ENCODE data around the gene BCR. TPM values are rescaled to one million over a fixed set of nuclear protein-coding genes. Genes with fewer than 3 reads are reported as not detected.
"Not testable (repeated sequence)": the region's sequence is repeated elsewhere in the genome, so short reads cannot be mapped to it uniquely, and the experiment has no call there.

BCR gene
- total RNA-seq, 1 experiment from 2014 or later: 6.6 TPM

DNA sequence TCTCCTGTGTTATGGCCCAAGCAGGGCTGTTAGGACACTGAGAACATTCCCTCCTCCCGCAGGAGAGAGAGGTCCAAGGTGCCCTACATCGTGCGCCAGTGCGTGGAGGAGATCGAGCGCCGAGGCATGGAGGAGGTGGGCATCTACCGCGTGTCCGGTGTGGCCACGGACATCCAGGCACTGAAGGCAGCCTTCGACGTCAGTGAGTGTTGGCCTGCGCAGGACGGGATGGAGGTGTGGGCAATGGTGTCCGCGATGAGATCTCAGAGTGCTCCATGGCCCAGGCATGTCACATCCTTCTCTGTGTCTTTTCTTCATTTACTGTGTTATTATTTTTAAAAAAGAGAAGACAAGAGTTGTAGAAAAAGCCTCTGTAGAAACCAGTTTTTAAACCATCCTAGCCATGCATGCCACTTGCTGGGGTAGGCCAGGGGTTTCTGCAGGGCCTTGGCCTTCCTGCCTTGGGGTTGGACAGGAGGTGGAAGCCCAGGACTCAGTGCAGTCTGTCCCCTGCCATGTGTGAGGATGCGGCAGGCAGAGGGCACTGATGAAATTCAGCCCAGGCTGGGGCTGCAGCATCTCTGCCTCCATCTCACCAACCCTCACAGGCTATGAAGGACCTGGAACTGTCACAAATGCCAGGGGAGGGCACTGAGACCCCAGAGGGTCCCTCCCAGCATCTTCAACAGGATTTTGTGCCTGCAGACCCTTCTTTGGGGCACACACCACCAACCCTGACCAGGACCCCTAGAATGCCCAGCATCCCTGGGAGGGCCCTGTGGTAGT, 131.5 kb downstream of the BCR start:
- DNase-seq (ENCODE audit: low read depth): not testable (repeated sequence)

DNA sequence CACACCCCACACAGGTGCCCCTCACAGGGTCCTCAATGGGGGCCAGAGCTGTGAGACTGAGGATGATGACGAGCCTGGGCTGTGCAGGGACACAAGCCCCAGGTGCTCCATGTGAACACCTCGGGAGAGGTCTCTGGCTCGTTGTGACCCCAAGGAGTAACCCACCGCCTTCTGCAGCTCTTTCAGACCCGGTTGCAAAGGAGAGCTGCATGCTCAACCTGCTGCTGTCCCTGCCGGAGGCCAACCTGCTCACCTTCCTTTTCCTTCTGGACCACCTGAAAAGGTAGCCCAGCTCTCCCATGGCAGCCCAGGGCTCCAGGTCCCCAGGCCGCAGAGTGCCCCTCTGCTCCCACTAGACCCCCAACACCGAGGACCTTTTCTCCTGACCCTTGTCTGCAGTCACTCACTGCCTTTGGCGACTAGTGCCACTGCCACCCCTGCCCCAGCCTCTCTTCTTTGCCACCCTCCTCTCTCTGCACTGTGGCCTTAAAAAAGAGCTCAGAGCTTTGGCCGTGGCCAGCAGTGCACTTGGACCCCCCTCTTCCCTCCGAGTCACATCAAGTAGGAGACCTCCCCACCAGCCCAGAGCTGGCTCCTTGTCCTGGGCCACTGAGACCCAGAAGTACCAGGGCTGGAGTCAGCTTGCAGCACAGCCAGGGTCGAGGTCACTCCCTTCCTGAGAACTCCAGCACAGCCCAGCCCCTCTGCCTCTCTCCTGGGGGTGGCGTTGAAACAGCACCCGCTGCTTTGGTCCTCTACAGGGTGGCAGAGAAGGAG, 133.7 kb downstream of the BCR start:
- DNase-seq (ENCODE audit: low read depth): no peak

DNA sequence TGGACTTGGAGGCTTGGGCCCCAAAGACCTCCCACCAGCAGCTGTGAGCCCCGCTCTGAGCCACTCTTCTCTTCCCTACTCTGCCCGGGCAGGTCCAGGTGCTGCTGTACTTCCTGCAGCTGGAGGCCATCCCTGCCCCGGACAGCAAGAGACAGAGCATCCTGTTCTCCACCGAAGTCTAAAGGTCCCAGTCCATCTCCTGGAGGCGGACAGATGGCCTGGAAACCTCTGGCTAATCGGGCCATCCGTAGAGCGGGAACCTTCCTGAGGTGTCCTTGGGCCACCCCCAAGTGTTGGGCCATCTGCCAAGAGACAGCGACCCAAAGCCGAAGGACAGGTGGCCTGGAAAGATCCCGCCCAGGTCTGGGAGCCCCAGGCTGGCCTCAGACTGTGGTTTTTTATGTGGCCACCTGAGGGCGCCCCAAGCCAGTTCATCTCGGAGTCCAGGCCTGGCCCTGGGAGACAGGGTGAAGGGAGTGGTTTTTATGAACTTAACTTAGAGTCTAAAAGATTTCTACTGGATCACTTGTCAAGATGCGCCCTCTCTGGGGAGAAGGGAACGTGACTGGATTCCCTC, 135.1 kb downstream of the BCR start:
- peak; percentile 62 for DNase-seq (ENCODE audit: low read depth)

DNA sequence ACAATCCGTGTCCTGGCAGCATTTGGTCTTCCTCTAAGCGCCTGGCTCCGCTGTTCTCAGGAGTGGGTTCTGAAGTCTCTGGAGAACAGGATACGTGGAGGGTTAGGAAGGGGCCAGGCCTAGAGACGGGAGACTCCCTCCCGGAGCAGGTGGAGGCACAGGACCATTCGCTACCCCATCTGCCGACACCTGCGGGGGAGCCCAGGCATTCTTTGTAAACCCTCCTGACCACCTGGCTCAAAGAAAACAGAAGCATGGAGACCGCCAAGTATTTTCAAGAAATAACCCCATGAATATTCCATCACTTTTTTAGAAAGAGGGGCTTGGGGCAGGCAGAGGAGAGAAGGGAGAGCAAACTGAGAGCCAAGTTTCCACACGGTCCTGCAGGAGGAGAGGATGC, 136.3 kb downstream of the BCR start:
- not testable (repeated sequence) for DNase-seq (ENCODE audit: low read depth)

DNA sequence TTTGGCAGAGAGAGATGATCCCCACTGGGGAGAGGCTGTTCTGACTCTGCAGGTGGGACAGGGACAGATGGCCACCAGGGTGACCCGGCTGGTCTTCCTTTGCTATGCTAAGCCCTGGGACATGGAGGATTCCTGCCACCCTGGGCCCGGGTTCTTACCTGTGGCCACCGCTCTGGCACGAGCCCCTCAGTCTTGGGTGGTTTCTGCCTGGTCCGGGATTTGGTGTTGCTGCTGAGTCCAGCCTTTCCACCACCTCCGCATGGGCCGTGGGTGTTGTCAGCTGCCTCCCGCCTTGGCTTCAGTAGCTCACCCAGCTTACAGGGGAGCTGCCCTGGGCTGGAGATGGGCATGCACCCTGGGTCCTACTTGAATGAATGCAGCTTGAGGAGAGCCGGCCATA, 138.0 kb downstream of the BCR start:
- not testable (repeated sequence) for DNase-seq (ENCODE audit: low read depth)

DNA sequence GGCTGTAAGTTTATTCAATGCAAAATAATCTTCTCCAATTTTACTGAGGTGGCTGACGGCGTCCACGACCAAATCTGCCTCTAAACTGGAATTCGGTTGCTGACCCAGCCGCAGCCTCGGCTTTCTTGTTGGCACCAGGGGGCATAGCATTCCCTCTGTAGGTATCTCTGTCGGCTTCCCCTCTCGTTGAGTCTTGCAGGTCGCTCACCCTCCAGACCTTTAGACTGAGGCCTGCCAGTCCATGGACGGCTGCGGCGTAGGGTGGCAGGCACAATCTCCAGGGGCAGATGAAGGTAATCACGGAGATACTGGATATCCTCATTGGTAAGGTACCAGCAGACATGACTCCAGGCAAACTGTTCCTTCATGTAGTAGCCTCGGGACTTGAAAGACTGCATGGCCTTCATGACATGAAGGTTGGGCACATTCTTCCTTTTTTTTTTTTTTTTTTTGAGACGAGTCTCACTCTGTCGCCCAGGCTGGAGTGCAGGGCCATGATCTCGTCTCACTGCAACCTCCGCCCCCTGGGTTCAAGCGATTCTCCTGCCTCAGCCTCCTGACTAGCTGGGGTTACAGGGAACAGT, 142.3 kb downstream of the BCR start:
- DNase-seq (ENCODE audit: low read depth): not testable (repeated sequence)

DNA sequence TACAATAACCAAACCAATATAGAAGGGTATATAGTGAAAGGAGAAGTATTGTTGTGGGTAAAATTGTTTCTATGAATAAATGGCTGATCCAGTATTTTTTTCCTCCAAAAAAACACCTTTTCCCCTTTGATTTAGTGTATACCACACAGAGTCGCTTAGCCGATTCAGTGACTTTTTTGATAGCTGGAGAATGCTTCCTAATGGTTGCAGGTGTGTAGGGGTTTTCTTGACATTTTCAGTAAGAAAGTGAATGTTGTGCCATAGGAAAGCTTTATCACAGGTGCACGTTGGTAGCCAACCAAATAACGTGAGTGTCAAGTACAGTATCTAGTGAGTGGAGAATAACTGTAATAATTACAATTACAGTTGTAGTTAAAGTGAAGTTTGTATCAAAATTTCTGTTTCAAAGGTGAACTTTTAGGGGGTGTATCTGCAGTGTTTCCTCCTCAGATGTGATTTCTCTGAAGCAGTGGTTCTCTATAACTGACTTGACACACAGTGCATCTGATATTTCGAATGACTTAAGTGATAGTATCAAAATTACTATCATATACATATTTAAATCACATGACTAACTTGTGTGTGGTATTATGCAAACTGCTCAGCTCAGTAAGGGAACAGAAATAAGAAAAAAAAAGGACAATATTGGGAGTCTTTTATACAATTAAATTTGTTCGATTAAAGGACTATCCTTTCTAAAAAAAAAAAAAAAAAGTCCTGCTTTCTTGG, 143.8 kb downstream of the BCR start:
- not testable (repeated sequence) for DNase-seq (ENCODE audit: low read depth)

DNA sequence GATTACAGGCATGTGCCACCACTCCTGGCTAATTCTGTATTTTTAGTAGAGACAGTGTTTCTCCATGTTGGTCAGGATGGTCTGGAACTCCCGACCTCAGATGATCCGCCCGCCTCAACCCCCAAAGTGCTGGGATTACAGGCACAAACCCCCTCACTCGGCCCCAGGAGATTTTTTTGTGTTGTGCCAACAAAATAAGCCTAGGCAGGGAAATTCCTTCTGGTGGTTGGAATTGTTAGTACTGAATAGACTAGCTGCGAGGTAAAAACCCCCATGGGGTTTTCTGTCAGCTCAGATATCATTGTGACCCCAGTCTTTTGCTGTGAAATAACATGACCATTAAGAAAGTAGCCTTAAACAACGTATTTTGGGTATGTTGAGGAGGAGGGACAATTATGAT, 144.9 kb downstream of the BCR start:
- no peak for DNase-seq (ENCODE audit: low read depth)

DNA sequence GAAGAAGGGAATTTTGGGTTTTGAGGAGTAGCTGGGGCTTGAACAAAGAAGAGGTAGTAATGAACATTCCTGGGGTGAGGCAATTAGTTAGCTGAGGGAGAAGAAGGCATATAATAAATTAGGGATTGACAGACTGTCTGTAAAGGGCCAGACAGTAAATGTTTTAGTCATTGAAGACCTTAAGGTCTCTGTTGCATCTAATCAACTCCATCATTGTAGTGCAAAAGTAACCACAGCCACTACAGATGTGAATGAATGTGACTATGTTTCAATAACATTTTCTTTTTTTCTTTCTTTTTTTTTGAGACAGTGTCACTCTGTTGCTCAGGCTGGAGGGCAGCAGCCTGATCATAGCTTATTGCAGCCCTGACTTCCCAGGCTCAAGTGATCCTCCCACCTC, 153.5 kb downstream of the BCR start:
- DNase-seq (ENCODE audit: low read depth): not testable (repeated sequence)

DNA sequence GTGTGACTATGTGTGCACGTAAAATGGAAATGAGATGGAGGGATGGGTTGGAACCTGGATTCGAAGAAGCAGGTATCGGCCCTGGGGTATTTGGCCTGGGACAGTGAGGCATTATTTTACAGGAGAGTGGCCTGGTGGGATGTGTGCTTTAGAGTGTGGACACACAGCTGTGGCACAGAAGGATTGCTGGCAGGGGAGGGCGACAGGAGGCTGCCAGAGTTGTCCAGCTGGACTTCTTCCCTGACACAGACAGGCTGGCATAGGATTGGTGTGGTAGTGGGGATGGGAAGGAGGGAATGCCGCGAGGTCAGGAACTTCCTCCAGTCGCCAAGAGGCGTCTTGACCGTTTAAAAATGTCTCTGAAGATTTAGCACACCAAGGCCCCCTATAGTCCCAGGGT, 157.4 kb downstream of the BCR start:
- not testable (repeated sequence) for DNase-seq (ENCODE audit: low read depth)

DNA sequence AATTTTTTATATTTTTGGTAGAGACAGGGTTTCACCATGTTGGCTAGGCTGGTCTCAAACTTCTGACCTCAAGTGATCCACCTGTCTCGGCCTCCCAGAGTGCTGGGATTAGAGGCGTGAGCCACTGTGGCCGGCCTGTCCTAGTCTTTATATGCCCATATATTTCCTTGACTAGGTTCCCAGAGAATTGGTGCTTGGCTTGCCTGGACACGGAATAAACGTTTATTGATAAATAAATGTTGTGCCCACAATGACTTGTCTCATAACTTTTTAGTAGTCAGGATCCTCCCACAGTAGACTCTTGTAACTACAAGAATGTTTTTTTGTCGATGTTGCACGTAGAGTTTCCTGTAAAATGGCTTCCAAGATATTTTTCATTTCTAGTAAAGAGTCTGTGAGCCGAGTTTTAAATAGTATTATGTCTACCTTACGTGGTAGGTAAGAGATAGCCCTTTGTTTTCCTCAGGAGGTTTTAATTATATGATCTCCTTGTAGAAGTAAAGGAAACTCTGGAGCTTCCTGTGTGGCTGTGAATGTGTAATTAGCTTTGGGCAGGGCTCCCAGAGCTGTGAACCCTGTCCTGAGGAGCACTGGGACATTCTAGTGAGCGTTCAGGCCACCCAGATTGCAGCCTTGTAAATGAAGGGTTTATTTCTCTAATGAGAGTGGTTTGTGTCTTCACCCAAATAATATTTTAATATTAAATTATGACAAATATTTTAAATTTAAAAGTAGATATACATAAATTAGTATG, 161.8 kb downstream of the BCR start:
- not testable (repeated sequence) for DNase-seq (ENCODE audit: low read depth)

DNA sequence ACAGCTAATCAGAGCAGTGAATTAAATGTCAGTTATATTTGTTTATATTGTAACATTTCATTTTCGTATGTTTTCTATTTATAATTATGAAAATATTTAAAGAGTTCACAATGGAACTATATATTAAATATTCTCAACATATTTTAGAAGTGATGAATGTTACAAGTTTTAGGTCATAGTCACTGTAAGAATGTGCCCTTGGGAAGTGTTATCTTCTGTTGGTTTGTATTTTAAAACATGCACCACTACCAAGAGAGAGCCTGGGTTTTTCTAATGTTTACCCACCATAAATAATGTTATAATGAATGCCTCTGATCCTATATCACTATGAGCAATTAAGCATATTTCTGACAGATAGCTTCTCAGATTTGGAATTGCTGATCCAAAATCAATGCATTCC, 171.0 kb downstream of the BCR start:
- DNase-seq (ENCODE audit: low read depth): no peak

DNA sequence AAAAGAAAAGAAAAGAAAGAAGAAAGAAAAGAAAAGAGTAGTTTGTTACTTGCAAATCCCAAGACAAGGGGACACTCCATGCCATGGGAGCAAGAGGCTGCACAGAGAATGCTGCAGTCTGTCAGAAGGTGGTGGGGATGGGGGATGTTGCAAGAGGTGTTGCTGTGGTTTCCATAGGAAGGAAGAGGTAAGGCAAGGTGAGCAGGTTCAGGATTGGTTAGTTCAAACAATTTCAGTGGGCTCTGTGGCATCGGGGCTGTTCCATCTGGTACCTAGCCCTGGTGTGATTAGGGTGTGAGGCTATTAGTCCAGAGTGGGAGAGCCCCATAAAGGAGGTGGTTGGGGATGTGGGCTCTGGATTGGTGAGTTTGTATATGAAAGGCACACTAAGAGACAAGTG, 172.7 kb downstream of the BCR start:
- no peak for DNase-seq (ENCODE audit: low read depth)

DNA sequence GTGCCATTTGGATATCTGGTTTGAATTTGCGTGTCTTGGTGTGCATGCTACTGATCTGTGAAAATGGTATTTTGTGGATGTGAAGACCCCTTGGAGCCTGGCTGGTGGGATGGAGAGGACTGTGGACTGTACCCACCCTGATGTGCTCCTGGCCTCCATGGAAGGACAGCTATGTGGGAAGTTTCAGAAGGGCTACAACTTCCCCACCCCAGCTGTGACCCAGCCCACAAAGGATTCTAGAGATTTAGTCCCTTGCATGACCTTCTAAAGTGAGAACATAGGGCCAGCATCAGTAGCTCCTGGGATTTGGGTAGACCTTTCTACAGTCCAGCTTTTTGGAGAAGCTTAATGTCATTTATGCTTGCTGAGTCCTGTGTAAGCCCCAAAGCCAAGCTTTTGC, 173.4 kb downstream of the BCR start:
- no peak for DNase-seq (ENCODE audit: low read depth)

DNA sequence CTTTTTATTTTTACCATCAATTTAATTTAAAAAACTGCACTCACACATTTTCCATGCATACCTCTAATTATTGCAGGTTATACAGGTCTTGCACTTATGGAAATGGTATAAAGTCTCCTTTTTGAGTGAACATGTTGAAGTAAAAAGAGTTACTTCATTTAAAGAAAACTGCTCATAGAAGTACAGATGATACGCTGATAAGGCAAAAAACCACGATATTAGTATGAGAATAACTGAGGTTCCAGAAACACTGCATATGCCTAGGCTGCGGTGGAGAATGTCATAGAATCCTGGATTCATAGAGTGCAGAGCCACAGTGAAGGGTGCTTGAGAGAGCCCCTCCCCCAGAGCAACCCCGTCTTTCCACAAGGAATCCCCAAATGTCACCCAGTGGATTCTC, 175.8 kb downstream of the BCR start:
- no peak for DNase-seq (ENCODE audit: low read depth)

DNA sequence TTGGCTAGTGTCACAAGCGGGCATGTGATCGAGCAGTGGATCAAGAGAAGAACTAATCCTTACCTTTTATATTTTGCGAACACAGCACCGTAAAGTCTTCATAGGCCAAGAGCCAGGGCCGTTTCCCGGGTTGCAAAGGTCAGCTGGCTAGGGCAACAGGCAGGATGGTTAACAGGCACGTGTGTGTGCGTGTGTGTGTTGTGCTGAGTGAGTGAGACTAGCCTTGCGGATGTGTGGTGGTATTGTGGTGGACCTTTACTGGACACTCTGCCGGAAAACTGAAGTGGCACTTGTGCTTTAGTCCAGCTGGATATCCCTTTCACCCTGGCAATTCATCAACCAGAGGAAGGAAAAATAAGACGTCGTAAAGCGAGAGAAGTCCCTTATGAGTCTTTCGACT, 176.7 kb downstream of the BCR start:
- DNase-seq (ENCODE audit: low read depth): peak; percentile 0

DNA sequence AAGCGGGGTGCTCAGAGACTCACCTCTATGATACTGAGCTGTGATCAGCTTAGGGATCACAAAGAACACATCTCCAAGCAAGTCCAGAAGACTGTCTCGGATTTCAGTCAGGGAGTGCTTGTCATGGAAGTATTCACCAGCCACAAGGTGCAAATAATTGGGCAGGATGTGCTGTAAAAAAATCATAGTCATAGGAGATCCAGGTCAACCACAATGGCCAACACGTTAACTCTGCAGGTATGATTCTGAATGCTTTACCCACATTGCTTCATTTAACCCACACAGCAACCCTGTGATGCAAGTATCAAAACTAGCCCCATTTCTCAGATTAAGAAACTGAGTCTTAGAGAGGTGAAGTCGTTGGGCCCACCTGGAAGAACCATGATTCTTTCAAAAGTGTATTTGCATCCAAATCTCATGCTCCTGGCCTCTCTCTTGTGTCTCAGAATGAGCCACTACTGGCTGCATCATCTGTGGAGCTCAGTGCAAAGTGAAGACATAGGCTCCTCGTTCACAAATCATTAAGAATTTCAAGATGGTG, 179.3 kb downstream of the BCR start:
- no peak for DNase-seq (ENCODE audit: low read depth)

DNA sequence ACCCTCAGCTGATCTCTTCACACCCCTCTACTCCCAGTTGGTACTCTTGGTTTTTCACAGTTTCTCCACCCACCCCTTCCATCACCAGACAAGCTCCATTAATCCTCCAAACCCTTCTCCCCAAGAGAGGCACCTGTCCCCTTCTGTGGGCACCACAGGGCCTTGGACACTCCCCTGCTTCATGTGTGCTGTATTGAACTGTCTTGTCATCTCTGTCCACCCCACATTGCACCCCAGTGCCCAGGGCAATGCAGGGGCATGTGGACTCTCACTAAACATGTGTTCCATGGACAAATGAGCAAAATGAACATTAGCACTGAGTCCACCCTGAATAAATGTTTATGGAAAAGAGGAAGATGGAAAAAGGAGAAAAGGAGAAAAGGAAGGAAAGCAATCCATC, 181.4 kb downstream of the BCR start:
- no peak for DNase-seq (ENCODE audit: low read depth)

DNA sequence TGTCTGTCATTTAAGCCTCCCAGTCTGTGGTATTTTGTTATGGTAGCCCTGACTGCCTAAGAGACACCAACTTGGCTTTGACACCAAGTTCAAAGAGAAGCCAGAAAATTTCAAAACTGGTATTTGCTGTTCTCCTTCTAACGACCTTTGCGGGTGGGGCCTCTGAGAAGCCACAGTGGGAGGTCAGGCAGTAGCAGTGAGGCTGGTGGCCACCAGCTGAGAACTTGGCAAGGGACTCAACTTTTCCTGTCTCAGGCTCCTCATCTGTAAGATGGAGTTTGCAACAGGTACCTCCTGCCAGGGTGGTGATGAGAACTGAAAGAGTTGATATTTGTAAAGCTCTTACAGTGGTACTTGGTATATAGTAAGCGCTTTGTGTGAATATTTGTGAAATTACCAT, 183.4 kb downstream of the BCR start:
- no peak for DNase-seq (ENCODE audit: low read depth)

DNA sequence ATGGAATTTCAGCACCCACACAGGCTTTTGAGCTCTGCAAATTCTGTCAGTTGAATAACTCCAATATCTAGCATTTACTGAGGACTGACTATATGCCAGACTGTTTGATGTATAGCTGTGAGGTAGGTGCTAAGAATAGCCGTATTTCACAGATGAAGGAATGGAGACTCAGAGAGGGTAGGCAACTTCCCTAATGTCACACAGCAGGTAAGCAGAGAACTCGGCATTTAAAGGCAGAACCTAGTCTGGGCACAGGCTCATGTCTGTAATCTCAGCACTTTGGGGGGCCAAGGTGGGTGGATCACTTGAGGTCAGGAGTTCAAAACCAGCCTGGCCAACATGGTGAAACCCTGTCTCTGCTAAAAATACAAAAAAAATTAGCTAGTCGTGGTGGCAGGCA, 184.1 kb downstream of the BCR start:
- DNase-seq (ENCODE audit: low read depth): no peak

DNA sequence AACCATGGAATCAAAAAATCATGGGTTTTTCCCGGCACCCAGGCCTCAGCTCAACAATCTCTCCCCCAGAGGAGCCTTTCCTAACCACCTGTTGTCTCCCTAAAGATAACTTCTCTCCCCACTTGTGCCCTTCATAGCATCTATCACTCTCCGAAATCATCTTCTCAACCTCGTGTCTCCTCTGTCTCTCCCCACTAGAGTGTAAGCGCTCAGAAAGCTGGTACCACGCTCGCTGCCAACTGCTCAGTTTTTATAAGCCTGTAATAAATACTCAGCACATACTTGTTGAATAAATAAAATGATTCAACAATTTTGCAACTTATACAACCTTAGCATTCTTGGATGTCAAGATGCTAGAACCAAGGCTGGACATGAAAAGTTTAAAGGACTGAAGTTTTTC, 185.2 kb downstream of the BCR start:
- DNase-seq (ENCODE audit: low read depth): no peak
